Activated naive CD4-positive, alpha-beta T cell treated with anti-CD3 and anti-CD28 coated beads, Interleukin-2, amount 10 ng/mL, durations not matched to agents 7 days and 5 days (primary cell): ENCODE measurements around the gene ZKSCAN3.

Experiments
- CTCF ChIA-PET: fragments of 350-600 bp; sonication (Branson Sonifier 250); formaldehyde crosslinking; loops from one replicate; lab custom pipeline; 2021; ENCODE audit warnings: antibody characterized with exemption; lab: Charles Lee
- DNase-seq: peaks from one replicate; pipeline ENCODE4 v3.0.0-alpha.2; 2020
- H3K27ac Mint-ChIP-seq: one replicate; pipeline ENCODE4 v1.8.0; 2021; ENCODE audit warnings: mild to moderate bottlenecking, moderate library complexity, mixed read lengths
- H3K27me3 Mint-ChIP-seq: one replicate; pipeline ENCODE4 v1.8.0; 2021; ENCODE audit warnings: mild to moderate bottlenecking, mixed read lengths
- H3K36me3 Mint-ChIP-seq: one replicate; pipeline ENCODE4 v1.8.0; 2021; ENCODE audit warnings: mixed read lengths
- H3K4me1 Mint-ChIP-seq: one replicate; pipeline ENCODE4 v1.8.0; 2021; ENCODE audit warnings: mixed read lengths
- H3K4me3 Mint-ChIP-seq: one replicate; pipeline ENCODE4 v1.8.0; 2021; ENCODE audit warnings: mild to moderate bottlenecking, moderate library complexity, mixed read lengths
- H3K9me3 Mint-ChIP-seq: one replicate; pipeline ENCODE4 v1.8.0; 2021; ENCODE audit warnings: mixed read lengths

The ZKSCAN3 gene

GRCh38 chr6:28334286-28335039, 15.3 kb upstream of the ZKSCAN3 start:
- CTCF ChIA-PET: no interaction called here
- DNase-seq: no peak
- no peak overlapping the region for H3K4me3 Mint-ChIP-seq
- H3K4me1 Mint-ChIP-seq: no peaks in the 10 kb centered on the region
- no peaks in the 10 kb centered on the region for H3K36me3 Mint-ChIP-seq
- H3K27me3 Mint-ChIP-seq: no peaks in the 10 kb centered on the region
- H3K9me3 Mint-ChIP-seq: peaks cover 4% of the 10 kb centered on the region
- H3K27ac Mint-ChIP-seq: no peak overlapping the region

GRCh38 chr6:28335040-28335563, 14.6 kb upstream of the ZKSCAN3 start:
- CTCF ChIA-PET: interaction anchor here (0.7 kb wide), 1 partner anchor 399 kb away, joined by 3 read pairs; no protein-coding TSS in a partner anchor
- no peaks in the 10 kb centered on the region for H3K4me1 Mint-ChIP-seq
- no peak overlapping the region for H3K27ac Mint-ChIP-seq
- H3K27me3 Mint-ChIP-seq: no peaks in the 10 kb centered on the region
- peaks cover 9% of the 10 kb centered on the region for H3K9me3 Mint-ChIP-seq
- H3K4me3 Mint-ChIP-seq: no peak overlapping the region
- peaks cover 3% of the 10 kb centered on the region for H3K36me3 Mint-ChIP-seq
- DNase-seq: no peak

GRCh38 chr6:28335564-28336283, 14.0 kb upstream of the ZKSCAN3 start, which contains the start of gene ZSCAN31:
Gene ZSCAN31 (minus strand): TSS chr6:28336148. CDS start chr6:28329683, 6,465 bp downstream.
- CTCF ChIA-PET: interaction anchor here (0.7 kb wide), 1 partner anchor 400 kb away, joined by 3 read pairs; no protein-coding TSS in a partner anchor
- Mint-ChIP-seq H3K27ac (no peak within 1 kb of the TSS), H3K9me3 (peaks cover 15% of the 10 kb centered on the region), H3K27me3 (no peaks in the 10 kb centered on the region), H3K4me3 (no peak within 1 kb of the TSS), H3K36me3 (peaks cover 3% of the 10 kb centered on the region), H3K4me1 (no peaks in the 10 kb centered on the region)
- DNase-seq: peak; percentile 80

DNA sequence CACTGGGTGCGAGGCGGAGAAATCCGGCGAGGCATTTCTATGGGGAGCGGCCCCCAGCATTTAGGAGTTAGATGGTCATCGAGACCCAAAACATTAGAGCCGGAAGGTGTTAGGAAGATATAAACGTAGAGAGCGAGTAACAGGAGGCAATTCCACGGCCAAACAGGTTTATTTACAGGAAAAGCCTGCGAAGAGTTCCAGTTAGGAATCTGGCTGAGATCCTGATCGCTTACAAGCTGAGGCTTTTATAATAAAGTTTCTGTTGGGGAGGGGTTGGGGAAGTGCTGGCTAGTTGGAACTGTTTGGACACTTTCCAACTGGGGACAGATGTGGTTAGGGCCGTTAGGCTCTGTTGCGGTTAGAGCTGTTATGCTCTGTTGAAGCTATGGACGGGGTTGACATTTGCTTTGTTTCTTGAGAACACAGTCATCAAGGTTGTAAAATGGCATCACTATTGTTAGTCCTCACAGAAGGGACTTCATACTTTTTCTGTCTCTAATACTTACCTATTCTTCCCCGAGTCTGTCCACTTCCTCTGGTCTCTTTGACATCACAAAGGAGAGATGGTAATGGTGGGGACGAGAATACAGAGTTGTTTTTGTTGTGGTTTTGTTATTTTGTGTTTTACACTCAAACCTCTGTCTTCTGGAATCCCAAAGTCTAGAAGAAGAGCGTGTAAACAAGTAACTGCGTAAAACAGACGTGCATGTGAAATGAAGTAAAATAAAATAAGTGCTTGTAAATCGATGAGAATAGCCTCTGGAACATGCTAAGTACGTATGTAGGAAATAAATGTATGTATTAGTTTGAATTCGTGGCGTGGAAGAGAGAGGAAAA, 13.2 kb upstream of the ZKSCAN3 start:
- H3K27me3 Mint-ChIP-seq: peaks cover 2% of the 10 kb centered on the region
- CTCF ChIA-PET: interaction anchor here (1.1 kb wide), 1 partner anchor 20 kb away, joined by 3 read pairs; no protein-coding TSS in a partner anchor
- H3K4me3 Mint-ChIP-seq: no peak overlapping the region
- H3K36me3 Mint-ChIP-seq: peaks cover 3% of the 10 kb centered on the region
- H3K9me3 Mint-ChIP-seq: peaks cover 16% of the 10 kb centered on the region
- H3K4me1 Mint-ChIP-seq: no peaks in the 10 kb centered on the region
- no peak for DNase-seq
- H3K27ac Mint-ChIP-seq: no peak overlapping the region

DNA sequence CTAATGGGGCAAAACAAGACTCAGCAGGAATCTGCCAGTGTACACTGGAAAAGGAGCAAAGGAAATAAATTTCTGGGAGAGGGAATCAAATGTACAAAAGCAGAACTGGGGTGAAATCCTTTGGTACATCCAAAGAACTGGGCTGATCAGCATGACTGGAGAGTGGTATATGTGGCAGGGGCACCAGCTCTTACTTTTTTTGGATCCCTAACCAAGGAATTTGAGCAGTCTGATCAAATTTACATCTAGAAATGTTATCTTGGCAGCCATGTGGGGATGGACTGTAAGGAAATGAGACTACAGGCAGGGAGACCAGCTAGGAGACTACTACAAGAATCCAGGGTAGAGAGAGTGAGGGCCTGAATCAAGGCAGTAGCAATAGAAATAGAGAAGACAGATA, 12.6 kb upstream of the ZKSCAN3 start:
- Mint-ChIP-seq H3K4me1 (no peaks in the 10 kb centered on the region), H3K4me3 (no peak overlapping the region), H3K9me3 (peaks cover 18% of the 10 kb centered on the region), H3K27ac (no peak overlapping the region), H3K27me3 (peaks cover 4% of the 10 kb centered on the region), H3K36me3 (peaks cover 3% of the 10 kb centered on the region)
- no peak for DNase-seq
- CTCF ChIA-PET: interaction anchor here (1.1 kb wide), 1 partner anchor 19 kb away, joined by 3 read pairs; no protein-coding TSS in a partner anchor

DNA sequence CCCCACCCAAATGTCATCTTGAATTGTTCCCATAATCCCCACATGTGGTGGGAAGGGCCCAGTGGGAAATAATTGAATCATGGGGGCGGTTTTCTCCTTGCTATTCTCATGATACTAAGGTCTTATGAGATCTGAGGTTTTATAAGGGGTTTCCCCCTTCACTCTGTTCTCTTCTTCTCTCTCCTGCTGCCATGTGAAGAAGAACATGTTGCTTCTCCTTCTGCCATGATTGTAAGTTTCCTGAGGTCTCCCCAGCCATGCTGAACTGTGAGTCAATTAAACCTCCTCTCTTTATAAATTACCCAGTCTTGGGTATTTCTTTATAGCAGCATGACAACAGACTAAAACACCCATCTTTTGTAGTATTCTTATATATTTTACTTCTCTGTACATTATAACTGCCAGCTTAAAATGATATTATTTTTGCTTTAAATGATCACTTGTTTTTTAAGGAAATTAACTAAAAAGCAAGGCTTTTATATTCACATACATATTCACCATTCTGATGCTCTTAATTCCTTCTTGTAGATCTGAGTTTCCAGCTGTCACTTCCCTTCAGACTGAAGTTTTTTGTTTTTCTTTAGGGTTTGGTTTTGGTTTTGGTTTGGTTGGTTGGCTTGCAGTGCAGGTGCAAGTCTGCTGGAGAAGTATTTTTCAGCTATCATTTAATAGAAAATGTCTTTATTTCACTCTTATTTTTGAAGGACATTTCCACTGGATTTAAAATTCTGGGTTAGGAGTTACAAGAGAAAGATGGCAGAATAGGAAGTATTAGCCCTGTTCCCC, 9.2 kb upstream of the ZKSCAN3 start:
- peaks cover 20% of the 10 kb centered on the region for H3K27me3 Mint-ChIP-seq
- peak overlapping the region; percentile 7 for H3K27ac Mint-ChIP-seq
- DNase-seq: no peak
- H3K36me3 Mint-ChIP-seq: peaks cover 3% of the 10 kb centered on the region
- no peaks in the 10 kb centered on the region for H3K4me1 Mint-ChIP-seq
- no peak overlapping the region for H3K4me3 Mint-ChIP-seq
- peaks cover 16% of the 10 kb centered on the region for H3K9me3 Mint-ChIP-seq
- CTCF ChIA-PET: no interaction called here

- CTCF ChIA-PET: interaction anchor here (3.3 kb wide), 1 partner anchor 12 kb away, joined by 16 read pairs; no protein-coding TSS in a partner anchor
Observed at GRCh38 chr6:28343898-28344677, 5.7 kb upstream of the ZKSCAN3 start.

GRCh38 chr6:28345201-28345600, 4.5 kb upstream of the ZKSCAN3 start:
- no peak for DNase-seq
- Mint-ChIP-seq H3K36me3 (peaks cover 2% of the 10 kb centered on the region), H3K4me3 (no peak overlapping the region), H3K27me3 (peaks cover 42% of the 10 kb centered on the region), H3K9me3 (peaks cover 10% of the 10 kb centered on the region), H3K4me1 (peaks cover 8% of the 10 kb centered on the region), H3K27ac (no peak overlapping the region)
- CTCF ChIA-PET: interaction anchor here (3.3 kb wide), 1 partner anchor 10 kb away, joined by 16 read pairs; no protein-coding TSS in a partner anchor

More at GRCh38 chr6:28343898-28344677, 5.7 kb upstream of the ZKSCAN3 start:
- no peak overlapping the region for H3K27ac Mint-ChIP-seq
- no peak for DNase-seq
- H3K4me1 Mint-ChIP-seq: no peaks in the 10 kb centered on the region
- peaks cover 16% of the 10 kb centered on the region for H3K9me3 Mint-ChIP-seq
- H3K4me3 Mint-ChIP-seq: no peak overlapping the region
- H3K27me3 Mint-ChIP-seq: peaks cover 38% of the 10 kb centered on the region
- H3K36me3 Mint-ChIP-seq: peaks cover 3% of the 10 kb centered on the region

- CTCF ChIA-PET: interaction anchor here (3.3 kb wide), 1 partner anchor 9 kb away, joined by 16 read pairs; no protein-coding TSS in a partner anchor
- H3K27ac Mint-ChIP-seq: no peak overlapping the region
- H3K27me3 Mint-ChIP-seq: peaks cover 42% of the 10 kb centered on the region
- no peak overlapping the region for H3K4me3 Mint-ChIP-seq
- H3K9me3 Mint-ChIP-seq: no peaks in the 10 kb centered on the region
- no peak for DNase-seq
- peaks cover 9% of the 10 kb centered on the region for H3K36me3 Mint-ChIP-seq
- H3K4me1 Mint-ChIP-seq: peaks cover 26% of the 10 kb centered on the region
Observed at GRCh38 chr6:28347119-28347518, 2.6 kb upstream of the ZKSCAN3 start.

GRCh38 chr6:28349344-28349891, 329 bp upstream of the ZKSCAN3 start:
- Mint-ChIP-seq H3K4me3 (peak overlapping the region; percentile 97), H3K27ac (peak overlapping the region; percentile 94), H3K27me3 (peaks cover 33% of the 10 kb centered on the region), H3K9me3 (peaks cover 6% of the 10 kb centered on the region), H3K4me1 (peaks cover 34% of the 10 kb centered on the region), H3K36me3 (peaks cover 18% of the 10 kb centered on the region)
- CTCF ChIA-PET: interaction anchor here (0.9 kb wide), 1 partner anchor 82 kb away, joined by 3 read pairs; the partner anchor contains the start of gene ZSCAN26
- DNase-seq: no peak

- Mint-ChIP-seq H3K36me3 (peaks cover 18% of the 10 kb centered on the region), H3K27me3 (peaks cover 21% of the 10 kb centered on the region), H3K4me3 (peak overlapping the region; percentile 97), H3K9me3 (peaks cover 6% of the 10 kb centered on the region), H3K27ac (peak overlapping the region; percentile 94), H3K4me1 (peaks cover 42% of the 10 kb centered on the region)
- DNase-seq: no peak
- CTCF ChIA-PET: interaction anchor here (1.2 kb wide), 1 partner anchor 11 kb away, joined by 3 read pairs; no protein-coding TSS in a partner anchor
Observed at GRCh38 chr6:28351087-28351486, 1.3 kb downstream of the ZKSCAN3 start.

DNA sequence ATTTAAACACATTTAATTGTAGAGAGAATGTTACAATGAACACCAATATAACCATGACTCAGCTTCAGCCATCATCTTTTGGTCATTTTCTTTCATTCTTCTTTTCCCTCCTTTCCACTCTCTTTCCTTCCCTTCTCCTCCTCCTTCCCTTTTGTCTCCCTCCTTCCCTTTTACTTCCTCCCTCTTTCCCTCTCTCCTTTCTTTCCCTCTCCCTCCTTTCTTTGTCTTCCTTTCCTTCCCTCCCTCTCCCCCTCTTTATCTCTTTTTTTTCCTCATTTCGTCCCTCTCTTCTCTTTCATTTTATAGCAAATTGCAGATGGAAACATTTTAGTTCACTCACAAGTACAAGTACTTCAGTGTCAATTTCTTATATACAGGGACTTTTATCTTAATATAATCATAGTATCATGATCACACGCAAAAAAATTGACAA, 1.8 kb downstream of the ZKSCAN3 start:
- CTCF ChIA-PET: no interaction called here
- peaks cover 46% of the 10 kb centered on the region for H3K4me1 Mint-ChIP-seq
- no peak for DNase-seq
- peak overlapping the region; percentile 16 for H3K4me3 Mint-ChIP-seq
- no peak overlapping the region for H3K27ac Mint-ChIP-seq
- peaks cover 18% of the 10 kb centered on the region for H3K36me3 Mint-ChIP-seq
- peaks cover 17% of the 10 kb centered on the region for H3K27me3 Mint-ChIP-seq
- peaks cover 6% of the 10 kb centered on the region for H3K9me3 Mint-ChIP-seq
